SH-SY5Y (cell line): Measurements from ENCODE around the gene NAA35.

Experiments used
- GATA2 ChIP-seq: IDR thresholded peaks from 2 replicates; pipeline ENCODE4 v1.6.1; 2011; ENCODE audit warnings: mild to moderate bottlenecking, low read depth, low read length
- GATA3 ChIP-seq: IDR thresholded peaks from 2 replicates; pipeline ENCODE4 v1.6.1; 2011; ENCODE audit warnings: low read depth, mild to moderate bottlenecking, low read length, moderate library complexity

- TF ChIP-seq GATA2 (no peak), GATA3 (no peak)
Observed at GRCh38 chr9:86005253-86005775, 64.4 kb downstream of the NAA35 start.
